Liver (tissue), 9 donors: ENCODE data around the gene F5. TPM values are rescaled to one million over a fixed set of nuclear protein-coding genes. Genes with fewer than 3 reads are reported as not detected.

ENCODE experiments used
- DNase-seq: peaks from one replicate; pipeline ENCODE4 v3.0.0-alpha.2; 2017; ENCODE audit warnings: low spot score
- H3K27ac ChIP-seq, 2 donors: one replicate each; pipeline ENCODE4 v1.7.0; 2013; ENCODE audit warnings: inconsistent platforms in 2 of 2, low read length in 2 of 2, control low read depth in 1 of 2, low read depth in 1 of 2, mild to moderate bottlenecking in 1 of 2
- H3K27me3 ChIP-seq, 4 donors: one replicate each; pipeline versions ENCODE4 v1.6.1 to v1.7.0; 2013; ENCODE audit warnings: low read length in 3 of 4, inconsistent platforms in 1 of 4, mild to moderate bottlenecking in 1 of 4, moderate library complexity in 1 of 4; ENCODE audit not compliant: control insufficient read depth in 4 of 4, insufficient read depth in 4 of 4
- H3K36me3 ChIP-seq, 4 donors: one replicate each; pipeline versions ENCODE4 v1.6.1 to v1.7.0; 2013; ENCODE audit warnings: low read length in 3 of 4, mild to moderate bottlenecking in 3 of 4, low read depth in 1 of 4, moderate library complexity in 1 of 4; ENCODE audit not compliant: control insufficient read depth in 4 of 4, insufficient read depth in 3 of 4
- H3K4me1 ChIP-seq, 4 donors: one replicate each; pipeline versions ENCODE4 v1.6.1 to v1.7.0; 2013; ENCODE audit warnings: low read length in 3 of 4, mild to moderate bottlenecking in 3 of 4, moderate library complexity in 1 of 4; ENCODE audit not compliant: control insufficient read depth in 4 of 4, insufficient read depth in 4 of 4
- H3K4me3 ChIP-seq, 3 donors: one replicate each; pipeline versions ENCODE4 v1.6.1 to v1.7.0; 2013; ENCODE audit warnings: low read length in 3 of 3, control low read depth in 1 of 3, low read depth in 1 of 3, mild to moderate bottlenecking in 1 of 3
- H3K9ac ChIP-seq, 2 donors: one replicate each; pipeline ENCODE4 v1.7.0; 2013; ENCODE audit warnings: low read length in 2 of 2, mild to moderate bottlenecking in 2 of 2, moderate library complexity in 2 of 2, control low read depth in 1 of 2, low read depth in 1 of 2
- H3K9me3 ChIP-seq, 4 donors: one replicate each; pipeline versions ENCODE4 v1.6.1 to v1.7.0; 2013; ENCODE audit warnings: low read length in 3 of 4; ENCODE audit not compliant: control insufficient read depth in 4 of 4
- EGR1 ChIP-seq, 2 donors: IDR thresholded peaks; 2 replicates each; pipeline ENCODE4 v1.6.1; 2016 to 2018; ENCODE audit warnings: antibody characterized with exemption in 2 of 2, low read depth in 2 of 2
- FOXA1 ChIP-seq: IDR thresholded peaks from 2 replicates; pipeline ENCODE4 v1.6.1; 2016; ENCODE audit warnings: antibody characterized with exemption
- HNF4A ChIP-seq, 2 donors: conservative IDR thresholded peaks; 2 replicates each; pipeline ENCODE4 v1.6.1; 2016; ENCODE audit warnings: antibody characterized with exemption in 2 of 2, mild to moderate bottlenecking in 2 of 2
- HNF4G ChIP-seq: IDR thresholded peaks from 2 replicates; pipeline ENCODE4 v1.6.1; 2016; ENCODE audit warnings: antibody characterized with exemption
- MAX ChIP-seq: IDR thresholded peaks from 2 replicates; pipeline ENCODE4 v1.6.1; 2016; ENCODE audit warnings: antibody characterized with exemption
- RAD21 ChIP-seq, 2 donors: IDR thresholded peaks; 2 replicates each; pipeline ENCODE4 v1.6.1; 2016; ENCODE audit warnings: antibody characterized with exemption in 2 of 2, mild to moderate bottlenecking in 2 of 2
- RXRA ChIP-seq, 2 donors: IDR thresholded peaks; 2 replicates each; pipeline ENCODE4 v1.6.1; 2017 to 2018; ENCODE audit warnings: antibody characterized with exemption in 2 of 2, mild to moderate bottlenecking in 1 of 2
- TAF1 ChIP-seq: conservative IDR thresholded peaks from 2 replicates; pipeline ENCODE4 v1.6.1; 2016; ENCODE audit warnings: antibody characterized with exemption, mild to moderate bottlenecking
- YY1 ChIP-seq: IDR thresholded peaks from 2 replicates; pipeline ENCODE4 v1.6.1; 2016; ENCODE audit warnings: antibody characterized with exemption, mild to moderate bottlenecking
- WGBS: extraction: QIAGEN DNeasy Blood & Tissue Kit; methylation state at CpG from one replicate; pipeline ENCODE4 v1.1.7; 2013; 5-methylcytosine and 5-hydroxymethylcytosine counted together
- polyA plus RNA-seq, 2 donors: library from polyadenylated mRNA; stranded (reverse) in 1 of 2; unstranded in 1 of 2; fragments of 200-250 nt in 1 of 2; fragments of >200 nt in 1 of 2; fragmentation: Nextera tagmentation in 1 of 2; extraction: Ambion mirVana in 1 of 2; gene quantifications; one replicate each; pipeline versions ENCODE4 v1.2.1 to v1.2.3, GENCODE V29; 2013 to 2015
- total RNA-seq, 2 donors: library from RNA; depleted of rRNA; stranded (reverse); fragments of >200 nt; gene quantifications; one replicate each; pipeline ENCODE4 v1.2.3, GENCODE V29; 2014
- TF ChIP-seq, protein P1 (sequence below): fragments of 150-350 bp; IDR thresholded peaks from 2 replicates; pipeline ENCODE4 v1.5.1; 2017; ENCODE audit warnings: improper control_type of control experiment, low read depth, low read length; ENCODE audit not compliant: missing input control
- TF ChIP-seq, protein P2 (sequence below): IDR thresholded peaks from 2 replicates; pipeline ENCODE4 v1.6.1; 2016; ENCODE audit warnings: antibody characterized with exemption
- TF ChIP-seq, protein P3 (sequence below): IDR thresholded peaks from 2 replicates; pipeline ENCODE4 v1.6.1; 2016; ENCODE audit warnings: antibody characterized with exemption
- donor health status: healthy.
- donor health status: healthy.
- donor health status: healthy.
- donor health status: healthy.
- donor health status: healthy.

Gene F5
- total and polyA plus RNA-seq, 4 donors = 86.1 to 155 (median 129) TPM

DNA sequence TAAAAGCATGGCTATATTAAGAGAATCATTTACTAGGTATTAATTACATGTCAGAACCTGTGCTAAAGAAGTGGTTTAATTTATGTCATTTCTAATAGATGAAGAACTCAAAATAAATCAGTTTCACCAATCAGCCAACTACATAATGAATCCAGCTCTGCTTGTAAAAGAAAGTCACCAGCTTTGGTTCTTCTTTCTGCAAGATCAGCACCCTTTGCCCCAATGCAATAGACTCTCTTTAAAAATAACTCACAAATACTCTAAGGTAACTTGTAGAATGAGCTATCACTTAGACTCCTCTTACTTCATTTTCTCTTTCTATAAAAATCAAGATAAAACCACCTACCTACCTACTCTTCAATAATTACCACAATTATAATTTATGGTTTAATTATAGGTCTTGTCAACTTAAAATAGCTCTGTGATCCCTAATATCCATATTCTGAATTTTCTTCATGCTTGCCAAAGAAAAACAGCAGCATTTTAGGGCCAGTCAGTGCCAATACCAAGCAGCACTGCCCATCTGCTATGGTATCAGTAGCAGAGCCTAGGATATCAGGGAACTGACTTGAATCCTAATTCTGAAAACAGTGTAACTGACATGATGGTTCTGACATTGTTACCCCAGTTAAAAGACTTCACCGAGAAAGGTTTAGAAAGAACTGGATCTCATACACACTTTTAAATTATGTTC lies 111.8 kb downstream of the F5 start (continued):
- TF ChIP-seq, protein P1, sequence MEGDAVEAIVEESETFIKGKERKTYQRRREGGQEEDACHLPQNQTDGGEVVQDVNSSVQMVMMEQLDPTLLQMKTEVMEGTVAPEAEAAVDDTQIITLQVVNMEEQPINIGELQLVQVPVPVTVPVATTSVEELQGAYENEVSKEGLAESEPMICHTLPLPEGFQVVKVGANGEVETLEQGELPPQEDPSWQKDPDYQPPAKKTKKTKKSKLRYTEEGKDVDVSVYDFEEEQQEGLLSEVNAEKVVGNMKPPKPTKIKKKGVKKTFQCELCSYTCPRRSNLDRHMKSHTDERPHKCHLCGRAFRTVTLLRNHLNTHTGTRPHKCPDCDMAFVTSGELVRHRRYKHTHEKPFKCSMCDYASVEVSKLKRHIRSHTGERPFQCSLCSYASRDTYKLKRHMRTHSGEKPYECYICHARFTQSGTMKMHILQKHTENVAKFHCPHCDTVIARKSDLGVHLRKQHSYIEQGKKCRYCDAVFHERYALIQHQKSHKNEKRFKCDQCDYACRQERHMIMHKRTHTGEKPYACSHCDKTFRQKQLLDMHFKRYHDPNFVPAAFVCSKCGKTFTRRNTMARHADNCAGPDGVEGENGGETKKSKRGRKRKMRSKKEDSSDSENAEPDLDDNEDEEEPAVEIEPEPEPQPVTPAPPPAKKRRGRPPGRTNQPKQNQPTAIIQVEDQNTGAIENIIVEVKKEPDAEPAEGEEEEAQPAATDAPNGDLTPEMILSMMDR = no peak
- no peak for TF ChIP-seq YY1
- TF ChIP-seq HNF4G = no peak
- no peak for TF ChIP-seq FOXA1
- TF ChIP-seq MAX = no peak

DNA sequence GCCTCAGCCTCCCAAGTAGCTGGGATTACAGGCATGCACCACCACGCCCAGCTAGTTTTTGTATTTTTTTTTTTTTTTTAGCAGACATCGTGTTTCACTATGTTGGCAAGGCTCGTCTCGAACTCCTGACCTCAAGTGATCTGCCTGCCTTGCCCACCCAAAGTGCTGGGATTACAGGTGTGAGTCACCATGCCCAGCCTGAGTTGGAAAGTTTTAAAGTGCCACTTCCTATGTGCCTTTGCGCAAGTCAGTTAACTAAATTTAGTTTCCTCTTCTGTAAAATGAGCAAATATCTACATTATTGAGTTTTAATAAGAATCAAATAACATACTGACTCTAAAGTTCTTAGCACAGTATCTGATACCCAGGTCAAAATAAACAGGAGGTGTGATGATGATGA lies 112.9 kb downstream of the F5 start:
- Histone ChIP-seq H3K9ac (no peak overlapping the region), H3K4me3 (no peak overlapping the region), H3K4me1 (no peaks in the 10 kb centered on the region), H3K27ac (no peak overlapping the region), H3K27me3 (no peaks in the 10 kb centered on the region), H3K36me3 (peaks cover 3 to 14% (median 12%) of the 10 kb centered on the region in 4 donors), H3K9me3 (no peaks in the 10 kb centered on the region)
- no peak for DNase-seq
- WGBS = 73% methylated on average over 5 of the region's 5 CpGs
- TF ChIP-seq HNF4G (no peak), RAD21 (IDR thresholded peaks at IDR 0.05) (no peak)
- TF ChIP-seq, protein P2, sequence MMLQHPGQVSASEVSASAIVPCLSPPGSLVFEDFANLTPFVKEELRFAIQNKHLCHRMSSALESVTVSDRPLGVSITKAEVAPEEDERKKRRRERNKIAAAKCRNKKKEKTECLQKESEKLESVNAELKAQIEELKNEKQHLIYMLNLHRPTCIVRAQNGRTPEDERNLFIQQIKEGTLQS = no peak

DNA sequence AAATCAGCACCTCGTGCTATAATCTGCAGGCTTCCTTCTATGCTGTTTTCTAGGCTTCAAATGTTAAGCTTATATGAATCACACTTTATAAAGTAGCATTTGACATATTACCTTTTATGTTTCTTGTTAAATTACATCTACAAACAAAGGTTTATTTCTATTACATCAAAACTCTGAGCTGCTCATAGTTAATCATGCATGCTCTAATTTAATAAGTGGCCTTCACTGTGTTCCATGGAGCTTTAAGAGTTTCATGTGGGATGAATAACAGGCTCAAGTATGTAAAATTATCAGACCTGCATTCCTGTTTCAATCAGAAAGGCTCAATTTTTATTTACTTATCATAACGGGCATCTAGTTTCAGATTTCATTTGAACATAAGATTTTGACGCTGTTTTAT lies 113.5 kb downstream of the F5 start:
- Histone ChIP-seq H3K4me3 (no peak overlapping the region), H3K36me3 (peaks cover 3 to 20% (median 16%) of the 10 kb centered on the region in 4 donors), H3K27me3 (no peaks in the 10 kb centered on the region), H3K4me1 (no peaks in the 10 kb centered on the region), H3K9ac (no peak overlapping the region), H3K27ac (no peak overlapping the region), H3K9me3 (no peaks in the 10 kb centered on the region)
- TF ChIP-seq, protein P3, sequence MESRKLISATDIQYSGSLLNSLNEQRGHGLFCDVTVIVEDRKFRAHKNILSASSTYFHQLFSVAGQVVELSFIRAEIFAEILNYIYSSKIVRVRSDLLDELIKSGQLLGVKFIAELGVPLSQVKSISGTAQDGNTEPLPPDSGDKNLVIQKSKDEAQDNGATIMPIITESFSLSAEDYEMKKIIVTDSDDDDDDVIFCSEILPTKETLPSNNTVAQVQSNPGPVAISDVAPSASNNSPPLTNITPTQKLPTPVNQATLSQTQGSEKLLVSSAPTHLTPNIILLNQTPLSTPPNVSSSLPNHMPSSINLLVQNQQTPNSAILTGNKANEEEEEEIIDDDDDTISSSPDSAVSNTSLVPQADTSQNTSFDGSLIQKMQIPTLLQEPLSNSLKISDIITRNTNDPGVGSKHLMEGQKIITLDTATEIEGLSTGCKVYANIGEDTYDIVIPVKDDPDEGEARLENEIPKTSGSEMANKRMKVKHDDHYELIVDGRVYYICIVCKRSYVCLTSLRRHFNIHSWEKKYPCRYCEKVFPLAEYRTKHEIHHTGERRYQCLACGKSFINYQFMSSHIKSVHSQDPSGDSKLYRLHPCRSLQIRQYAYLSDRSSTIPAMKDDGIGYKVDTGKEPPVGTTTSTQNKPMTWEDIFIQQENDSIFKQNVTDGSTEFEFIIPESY = no peak
- TF ChIP-seq TAF1 (no peak), HNF4G (no peak), HNF4A (conservative IDR thresholded peaks at IDR 0.05) (no peak), EGR1 (IDR thresholded peaks at IDR 0.05; ENCODE audit: low read depth in 2 of 2) (no peak), YY1 (no peak), RXRA (IDR thresholded peaks at IDR 0.05) (no peak), FOXA1 (no peak)
- DNase-seq = no peak
- WGBS = 96% methylated on average over 3 of the region's 3 CpGs
